PC-3 (cell line): ENCODE measurements around the gene KCNQ5.

Source experiments
- EZH2phosphoT487 ChIP-seq: fragments of 300-600 bp; sonication (generic); IDR thresholded peaks from 2 replicates; pipeline ENCODE4 v1.6.1; 2018; ENCODE audit warnings: mild to moderate bottlenecking, antibody characterized with exemption, low read length, borderline replicate concordance
- TF ChIP-seq, protein P1 (sequence below): fragments of 300-600 bp; sonication (generic); conservative IDR thresholded peaks from 2 replicates; pipeline ENCODE4 v1.5.1; 2017; ENCODE audit warnings: antibody characterized with exemption, low read depth, mild to moderate bottlenecking, low read length

DNA sequence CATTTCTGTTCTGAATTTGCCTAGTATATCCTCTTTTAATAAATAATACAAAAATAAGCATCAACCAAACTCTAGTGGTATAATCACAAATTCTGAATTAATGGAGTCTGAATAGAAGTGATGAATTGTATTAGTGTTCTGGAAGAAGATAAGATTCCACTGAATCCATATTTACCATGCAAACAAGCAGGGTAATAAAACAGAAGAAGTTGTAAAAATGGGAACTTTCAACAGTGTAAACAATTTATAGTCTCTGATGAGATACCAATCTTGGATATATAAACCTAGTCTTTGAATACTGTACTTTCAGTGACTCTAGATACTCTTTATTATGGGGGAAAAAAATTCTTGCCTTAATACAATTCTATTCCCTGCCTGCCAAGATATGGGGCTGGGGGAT, 405.8 kb downstream of the KCNQ5 start:
- TF ChIP-seq, protein P1, sequence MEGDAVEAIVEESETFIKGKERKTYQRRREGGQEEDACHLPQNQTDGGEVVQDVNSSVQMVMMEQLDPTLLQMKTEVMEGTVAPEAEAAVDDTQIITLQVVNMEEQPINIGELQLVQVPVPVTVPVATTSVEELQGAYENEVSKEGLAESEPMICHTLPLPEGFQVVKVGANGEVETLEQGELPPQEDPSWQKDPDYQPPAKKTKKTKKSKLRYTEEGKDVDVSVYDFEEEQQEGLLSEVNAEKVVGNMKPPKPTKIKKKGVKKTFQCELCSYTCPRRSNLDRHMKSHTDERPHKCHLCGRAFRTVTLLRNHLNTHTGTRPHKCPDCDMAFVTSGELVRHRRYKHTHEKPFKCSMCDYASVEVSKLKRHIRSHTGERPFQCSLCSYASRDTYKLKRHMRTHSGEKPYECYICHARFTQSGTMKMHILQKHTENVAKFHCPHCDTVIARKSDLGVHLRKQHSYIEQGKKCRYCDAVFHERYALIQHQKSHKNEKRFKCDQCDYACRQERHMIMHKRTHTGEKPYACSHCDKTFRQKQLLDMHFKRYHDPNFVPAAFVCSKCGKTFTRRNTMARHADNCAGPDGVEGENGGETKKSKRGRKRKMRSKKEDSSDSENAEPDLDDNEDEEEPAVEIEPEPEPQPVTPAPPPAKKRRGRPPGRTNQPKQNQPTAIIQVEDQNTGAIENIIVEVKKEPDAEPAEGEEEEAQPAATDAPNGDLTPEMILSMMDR, result no peak
- no peak for TF ChIP-seq EZH2phosphoT487
